Retinal pigment epithelial cell (primary cell): Measurements from ENCODE around the gene CDH13.
A peak's percentile ranks its signal among the peaks of the same experiment; 100 is the strongest.

Experiments
- DNase-seq: peaks from one replicate; pipeline ENCODE4 v3.0.0-alpha.2; 2010; ENCODE audit warnings: low read depth
- H3K4me3 ChIP-seq: 2 replicates; pipeline ENCODE4 v1.5.1; 2011; ENCODE audit warnings: mild to moderate bottlenecking, low read length, control low read depth, moderate library complexity
- TF ChIP-seq, protein P1 (sequence below): conservative IDR thresholded peaks from 2 replicates; pipeline ENCODE4 v1.5.1; 2011; ENCODE audit warnings: low read depth, low read length, control low read depth, inconsistent platforms

The CDH13 gene

DNA sequence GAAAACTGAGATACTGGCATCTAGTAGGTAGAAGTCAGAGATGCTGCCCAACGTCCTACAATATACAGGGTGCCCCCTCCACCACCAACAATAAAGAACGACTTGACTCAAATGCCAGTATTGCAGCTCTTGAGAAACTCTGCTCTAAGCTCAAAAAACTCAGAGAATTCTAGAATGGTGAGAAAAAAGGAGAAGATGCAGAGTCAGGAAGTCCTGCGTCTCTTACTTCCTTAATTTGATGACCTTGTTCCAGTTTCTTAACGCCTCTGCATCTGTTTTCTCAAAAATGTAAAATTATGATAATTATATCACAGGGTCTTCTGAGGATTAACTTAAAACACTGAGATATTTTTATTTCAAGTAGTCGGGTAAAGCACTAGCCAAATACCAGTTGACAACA, 1179.3 kb downstream of the CDH13 start:
- TF ChIP-seq, protein P1, sequence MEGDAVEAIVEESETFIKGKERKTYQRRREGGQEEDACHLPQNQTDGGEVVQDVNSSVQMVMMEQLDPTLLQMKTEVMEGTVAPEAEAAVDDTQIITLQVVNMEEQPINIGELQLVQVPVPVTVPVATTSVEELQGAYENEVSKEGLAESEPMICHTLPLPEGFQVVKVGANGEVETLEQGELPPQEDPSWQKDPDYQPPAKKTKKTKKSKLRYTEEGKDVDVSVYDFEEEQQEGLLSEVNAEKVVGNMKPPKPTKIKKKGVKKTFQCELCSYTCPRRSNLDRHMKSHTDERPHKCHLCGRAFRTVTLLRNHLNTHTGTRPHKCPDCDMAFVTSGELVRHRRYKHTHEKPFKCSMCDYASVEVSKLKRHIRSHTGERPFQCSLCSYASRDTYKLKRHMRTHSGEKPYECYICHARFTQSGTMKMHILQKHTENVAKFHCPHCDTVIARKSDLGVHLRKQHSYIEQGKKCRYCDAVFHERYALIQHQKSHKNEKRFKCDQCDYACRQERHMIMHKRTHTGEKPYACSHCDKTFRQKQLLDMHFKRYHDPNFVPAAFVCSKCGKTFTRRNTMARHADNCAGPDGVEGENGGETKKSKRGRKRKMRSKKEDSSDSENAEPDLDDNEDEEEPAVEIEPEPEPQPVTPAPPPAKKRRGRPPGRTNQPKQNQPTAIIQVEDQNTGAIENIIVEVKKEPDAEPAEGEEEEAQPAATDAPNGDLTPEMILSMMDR: no peak
- H3K4me3 ChIP-seq: no peak overlapping the region
- DNase-seq: no peak

DNA sequence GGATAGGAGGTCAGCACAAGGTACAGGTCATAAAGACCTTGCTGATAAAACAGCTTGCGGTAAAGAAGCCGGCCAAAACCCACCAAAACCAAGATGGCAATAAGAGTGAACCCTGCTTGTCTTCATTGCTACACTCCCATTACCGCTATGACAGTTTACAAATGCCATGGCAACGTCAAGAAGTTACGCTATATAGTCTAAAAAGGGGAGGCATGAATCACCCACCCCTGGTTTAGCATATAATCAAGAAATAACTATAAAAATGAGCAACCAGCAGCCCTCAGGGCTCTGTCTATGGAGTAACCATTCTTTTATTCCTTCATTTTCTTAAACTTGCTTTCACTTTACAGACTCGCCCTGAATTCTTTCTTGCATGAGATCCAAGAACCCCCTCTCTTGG, 1180.0 kb downstream of the CDH13 start:
- H3K4me3 ChIP-seq: no peak overlapping the region
- DNase-seq: no peak
- TF ChIP-seq, protein P1: no peak

DNA sequence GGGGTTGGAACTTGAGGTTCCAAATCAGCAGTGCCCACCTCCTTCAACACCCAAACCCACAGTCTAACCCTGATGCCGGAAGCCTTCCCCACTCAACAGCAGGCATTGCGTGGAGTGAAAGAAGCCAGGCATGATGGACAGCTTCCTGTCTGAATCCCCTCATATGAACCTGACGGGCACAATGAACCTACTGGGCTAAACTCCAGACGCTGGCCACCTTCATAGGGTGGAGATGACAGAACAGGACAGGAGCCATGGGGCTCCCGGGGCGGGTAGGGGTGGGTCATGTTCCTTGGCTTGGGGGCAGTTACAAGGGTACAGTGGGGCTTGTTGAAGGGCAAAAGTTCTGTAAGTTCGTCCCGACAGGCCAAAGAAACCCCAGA, 1180.5 kb downstream of the CDH13 start:
- no peak for DNase-seq
- TF ChIP-seq, protein P1: no peak
- H3K4me3 ChIP-seq: peak overlapping the region; percentile 30

DNA sequence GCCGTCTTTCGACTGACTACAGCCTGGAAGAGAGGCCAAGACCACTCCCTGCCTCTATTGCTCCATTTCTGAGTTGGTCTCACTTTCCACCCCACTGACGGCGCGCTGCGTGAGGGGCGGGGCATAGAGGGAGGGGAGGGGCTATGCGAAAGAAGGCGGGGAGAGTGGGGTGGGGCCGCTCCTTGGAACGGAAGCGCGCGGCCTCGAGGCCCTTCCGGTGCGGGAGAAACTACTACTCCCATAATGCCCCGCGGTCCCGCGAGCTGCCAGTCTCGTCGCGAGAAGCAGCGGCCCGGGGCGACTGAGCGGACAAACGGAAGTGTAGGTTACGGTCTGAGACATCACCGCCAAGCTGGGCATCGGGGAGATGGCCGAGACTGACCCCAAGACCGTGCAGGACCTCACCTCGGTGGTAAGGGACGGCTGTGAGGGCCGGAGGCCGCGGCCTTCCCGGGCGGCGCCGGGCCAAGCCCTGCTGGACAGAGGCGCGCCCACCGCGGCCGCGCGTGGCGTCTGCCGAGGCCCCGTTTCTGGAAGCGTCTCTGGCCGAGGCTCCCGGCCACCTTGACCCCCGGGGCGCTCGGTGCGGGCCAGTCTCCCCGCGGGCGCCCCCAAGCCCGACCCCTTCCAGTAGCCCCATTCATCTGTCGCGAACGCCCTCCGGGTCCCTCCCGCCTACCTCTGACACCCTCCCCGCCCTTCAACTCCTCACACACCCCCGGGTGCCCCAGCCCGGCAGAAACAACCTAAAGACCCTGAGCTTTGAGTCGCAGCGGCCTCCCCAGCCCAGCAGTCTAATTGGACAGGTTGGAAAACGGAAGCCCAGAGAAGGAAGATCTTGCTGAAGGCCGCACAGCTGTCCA, 1181.2 kb downstream of the CDH13 start, which contains the start of gene HSBP1:
Gene HSBP1, plus strand, starts transcription at position 269 of the 863 bp plus-strand sequence. Its CDS starts 99 bp downstream, at position 368.
- peak within 1 kb of the TSS; percentile 87 for H3K4me3 ChIP-seq
- TF ChIP-seq, protein P1: no peak
- DNase-seq: peak; percentile 62

DNA sequence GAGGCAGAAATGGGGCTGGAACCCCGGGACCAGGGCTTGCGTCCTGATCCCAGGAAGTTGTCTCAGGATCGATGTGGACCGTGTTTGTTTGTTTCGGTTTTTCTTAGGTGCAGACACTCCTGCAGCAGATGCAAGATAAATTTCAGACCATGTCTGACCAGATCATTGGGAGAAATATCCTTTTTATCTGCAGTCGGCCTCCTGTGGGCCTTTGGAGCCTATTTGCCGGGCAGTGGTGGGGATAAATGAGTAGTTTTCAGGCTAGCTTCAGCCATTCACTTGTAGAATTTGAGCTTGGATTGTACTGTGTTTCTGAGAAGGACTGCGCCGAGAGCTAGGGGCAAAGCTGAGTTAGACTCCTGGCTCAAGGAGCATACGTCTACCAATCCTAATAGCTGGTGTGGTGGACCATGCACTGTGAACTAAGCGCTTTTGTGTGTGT, 1181.8 kb downstream of the CDH13 start:
- TF ChIP-seq, protein P1: no peak
- no peak for DNase-seq
- peak overlapping the region; percentile 87 for H3K4me3 ChIP-seq

DNA sequence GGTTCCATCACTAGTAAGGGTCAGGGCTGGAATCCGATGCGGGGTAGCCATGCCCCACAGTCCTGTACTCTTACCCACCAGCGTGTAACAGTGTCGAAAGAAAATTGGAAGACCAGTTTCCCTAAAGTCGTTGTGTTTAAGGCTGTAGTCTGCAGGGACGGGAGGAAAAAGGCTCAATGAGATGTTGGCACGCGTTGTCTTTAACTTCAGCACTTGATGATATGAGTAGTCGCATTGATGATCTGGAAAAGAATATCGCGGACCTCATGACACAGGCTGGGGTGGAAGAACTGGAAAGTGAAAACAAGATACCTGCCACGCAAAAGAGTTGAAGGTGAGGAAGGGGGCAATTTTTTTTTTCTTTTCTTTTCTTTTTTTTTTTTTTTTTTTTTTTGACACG, 1182.3 kb downstream of the CDH13 start:
- peak overlapping the region; percentile 87 for H3K4me3 ChIP-seq
- no peak for DNase-seq

More for the DNA sequence above, 1182.3 kb downstream of the CDH13 start:
- TF ChIP-seq, protein P1: no peak
